Endothelial cell of umbilical vein (primary cell): Measurements from ENCODE around the gene SLC30A3. TPM values are rescaled to one million over a fixed set of nuclear protein-coding genes. Genes with fewer than 3 reads are reported as not detected.

Experiments used
- BruUV-seq: library from RNA; stranded (reverse); fragments of 400-500 nt; replicated peaks from 2 replicates; lab custom pipeline; 2021; lab: Mats Ljungman, UMichigan
- CTCF ChIA-PET: fragments of 300-600, 350-600 bp; sonication (Branson Sonifier 250); formaldehyde crosslinking; loops from one replicate; lab custom pipeline; 2021; ENCODE audit warnings: antibody characterized with exemption, inconsistent platforms; lab: Charles Lee
- POLR2A ChIA-PET: fragments of 300-600, 350-600 bp; sonication (Branson Sonifier 250); formaldehyde crosslinking; loops from one replicate; lab custom pipeline; 2021; ENCODE audit warnings: antibody characterized with exemption, inconsistent platforms; lab: Charles Lee
- DNase-seq: peaks from one replicate; pipeline ENCODE4 v3.0.0-alpha.2; 2011; ENCODE audit warnings: low read depth, low spot score
- FAIRE-seq: peaks from 2 replicates; lab custom pipeline; 2011; peaks lifted over from hg19 to GRCh38; lab: Jason Lieb, UNC
- H2AFZ ChIP-seq: 2 replicates; pipeline ENCODE4 v1.6.0; 2012; ENCODE audit warnings: low read depth, low read length, control low read depth, inconsistent platforms
- H3K27ac ChIP-seq: 2 replicates; pipeline ENCODE4 v1.5.1; 2011; ENCODE audit warnings: low read depth, mild to moderate bottlenecking, control low read depth, low read length, moderate library complexity; ENCODE audit not compliant: insufficient read depth
- H3K27me3 ChIP-seq, 2 experiments: 2 replicates each; pipeline versions ENCODE4 v1.6.0 to v1.6.1; 2011; ENCODE audit warnings: low read length in 2 of 2, mixed read lengths in 1 of 2; ENCODE audit not compliant: control insufficient read depth in 2 of 2, insufficient read depth in 2 of 2
- H3K36me3 ChIP-seq, 2 experiments: 2 replicates in 1 of 2; 3 replicates in 1 of 2; pipeline ENCODE4 v1.5.1; 2011; ENCODE audit warnings: low read length in 2 of 2, mild to moderate bottlenecking in 1 of 2, moderate library complexity in 1 of 2; ENCODE audit not compliant: control insufficient read depth in 2 of 2, insufficient read depth in 2 of 2; ENCODE audit errors: extremely low read depth in 1 of 2
- H3K4me1 ChIP-seq: 3 replicates; pipeline ENCODE4 v1.5.1; 2011; ENCODE audit warnings: mild to moderate bottlenecking, low read length; ENCODE audit not compliant: control insufficient read depth, insufficient read depth; ENCODE audit errors: extremely low read depth
- H3K4me2 ChIP-seq: 2 replicates; pipeline ENCODE4 v1.6.1; 2011; ENCODE audit warnings: low read length, control low read depth, mixed read lengths; ENCODE audit not compliant: insufficient read depth
- H3K4me3 ChIP-seq, 3 experiments: fragments of 200-600 bp in 1 of 3; sonication (generic), shearing (Covaris generic) in 1 of 3; replicated peaks in 1 of 3; 2 replicates each; pipeline ENCODE4 v1.5.1; 2011 to 2016; ENCODE audit warnings: control low read depth in 3 of 3, low read length in 3 of 3, mild to moderate bottlenecking in 2 of 3, inconsistent platforms in 1 of 3, low read depth in 1 of 3, moderate library complexity in 1 of 3; ENCODE audit not compliant: insufficient read depth in 1 of 3
- H3K79me2 ChIP-seq: 2 replicates; pipeline ENCODE4 v1.6.0; 2012; ENCODE audit warnings: low read length, inconsistent platforms; ENCODE audit not compliant: control insufficient read depth, insufficient read depth
- H3K9ac ChIP-seq: replicated peaks from 2 replicates; pipeline ENCODE3; 2011; ENCODE audit warnings: low read length, control low read depth; ENCODE audit not compliant: insufficient read depth; ENCODE audit errors: extremely low read depth
- H3K9me1 ChIP-seq: replicated peaks from 3 replicates; pipeline ENCODE4 v1.6.0; 2011; ENCODE audit warnings: mild to moderate bottlenecking, low read length; ENCODE audit not compliant: control insufficient read depth, insufficient read depth; ENCODE audit errors: extremely low read depth
- H3K9me3 ChIP-seq: replicated peaks from 2 replicates; pipeline ENCODE4 v1.5.1; 2012; ENCODE audit warnings: low read length, inconsistent platforms; ENCODE audit not compliant: control insufficient read depth, insufficient read depth
- H4K20me1 ChIP-seq: replicated peaks from 2 replicates; pipeline ENCODE3; 2011; ENCODE audit warnings: mild to moderate bottlenecking, low read length; ENCODE audit not compliant: control insufficient read depth, insufficient read depth; ENCODE audit errors: extremely low read depth
- CTCF ChIP-seq, 2 donors: IDR thresholded peaks; 1 replicate in 1 of 2; 2 replicates in 1 of 2; pipeline ENCODE4 v1.5.1; 2011; ENCODE audit warnings: low read length in 2 of 2, mild to moderate bottlenecking in 2 of 2, moderate library complexity in 2 of 2, control low read depth in 1 of 2, inconsistent platforms in 1 of 2, low read depth in 1 of 2; ENCODE audit not compliant: insufficient read depth in 1 of 2; ENCODE audit errors: extremely low read depth in 1 of 2
- EZH2 ChIP-seq: IDR thresholded peaks from 2 replicates; pipeline ENCODE4 v1.6.1; 2012; ENCODE audit warnings: borderline replicate concordance, low read depth, mild to moderate bottlenecking, moderate library complexity, low read length, inconsistent platforms; ENCODE audit not compliant: severe bottlenecking
- FOS ChIP-seq: IDR thresholded peaks from 2 replicates; pipeline ENCODE4 v1.6.1; 2011; ENCODE audit warnings: mild to moderate bottlenecking, low read length, moderate library complexity, borderline replicate concordance; ENCODE audit not compliant: insufficient read depth
- GATA2 ChIP-seq: IDR thresholded peaks from 2 replicates; pipeline ENCODE4 v1.7.0; 2011; ENCODE audit warnings: low read depth, mild to moderate bottlenecking, moderate library complexity, mixed read lengths, low read length; ENCODE audit not compliant: insufficient read length, insufficient read depth
- JUN ChIP-seq: IDR thresholded peaks from 2 replicates; pipeline ENCODE4 v1.6.1; 2011; ENCODE audit warnings: borderline replicate concordance, low read depth; ENCODE audit not compliant: insufficient read length, insufficient read depth
- MAX ChIP-seq: IDR thresholded peaks from 2 replicates; pipeline ENCODE4 v1.6.1; 2011; ENCODE audit not compliant: insufficient read depth, insufficient read length
- MYC ChIP-seq: IDR thresholded peaks from one replicate; pipeline ENCODE4 v1.6.1; 2011; ENCODE audit warnings: mild to moderate bottlenecking, low read depth, low read length
- POLR2A ChIP-seq: IDR thresholded peaks from 2 replicates; pipeline ENCODE4 v1.6.1; 2012; ENCODE audit warnings: low read depth, mild to moderate bottlenecking, control low read depth, low read length
- POLR2AphosphoS5 ChIP-seq: IDR thresholded peaks from 2 replicates; pipeline ENCODE4 v1.6.1; 2012; ENCODE audit warnings: low read depth, mild to moderate bottlenecking, control low read depth, low read length, moderate library complexity; ENCODE audit not compliant: insufficient read depth
- dilution Hi-C: fragments of 300-500 bp; cut with MboI; formaldehyde crosslinking; loops from one replicate; pipeline ENCODE4 v1.15.0; 2019; ENCODE audit warnings: low sequenced_read_pairs; ENCODE audit not compliant: extremely low pct_ligation_motif_present
- intact Hi-C: fragments of 100-400 bp; cut with micrococcal nuclease; formaldehyde crosslinking; loops from one replicate; pipeline ENCODE4 v1.10.0; 2022
- polyA plus RNA-seq, 4 experiments: library from polyadenylated mRNA; depleted of rRNA in 3 of 4; stranded (reverse) in 3 of 4; unstranded in 1 of 4; fragments of >200 nt; gene quantifications; 2 replicates each; pipeline versions ENCODE4 v1.2.1 to v1.2.3, GENCODE V29; 2011 to 2012; ENCODE audit warnings: missing spikeins in 1 of 4
- total RNA-seq: library from RNA; stranded (reverse); gene quantifications from 2 replicates; pipeline ENCODE4 v1.2.3, GENCODE V29; 2021

The SLC30A3 gene
- total and polyA plus RNA-seq, 2 donors (not counting 3 experiments of a cell fraction or from before 2014, with no cell fraction given) = 16.7 to 63.9 TPM

GRCh38 chr2:27258051-27258450 is 4.8 kb downstream of the SLC30A3 start:
- H3K4me1 ChIP-seq = peaks cover 15% of the 10 kb centered on the region
- no peak overlapping the region for H2AFZ ChIP-seq
- H3K27ac ChIP-seq = no peak overlapping the region
- H3K27me3 ChIP-seq = peaks cover 8 to 22% of the 10 kb centered on the region in 2 experiments
- peaks cover 0 to 15% of the 10 kb centered on the region in 2 experiments for H3K36me3 ChIP-seq
- ChIA-PET CTCF (interaction anchor here (1.4 kb wide), 1 partner anchor 31 kb away, joined by 3 read pairs; no protein-coding TSS in a partner anchor), POLR2A (no interaction called here)
- H3K9ac ChIP-seq = no peak overlapping the region
- no peaks in the 10 kb centered on the region for H3K79me2 ChIP-seq
- no peak for FAIRE-seq
- no peak overlapping the region for H3K4me3 ChIP-seq
- H4K20me1 ChIP-seq = no peaks in the 10 kb centered on the region
- intact Hi-C loops (no loop called here), dilution Hi-C loops (no loop called here)
- H3K4me2 ChIP-seq = no peak overlapping the region
- TF ChIP-seq GATA2 (no peak), MAX (no peak), FOS (no peak), CTCF (IDR thresholded peaks at IDR 0.05; ENCODE audit: extremely low read depth in 1 of 2, insufficient read depth in 1 of 2, low read depth in 1 of 2, low read length in 2 of 2) (no peak), POLR2A (no peak), EZH2 (no peak), MYC (no peak), POLR2AphosphoS5 (no peak), JUN (no peak)
- H3K9me1 ChIP-seq = no peaks in the 10 kb centered on the region
- H3K9me3 ChIP-seq = no peaks in the 10 kb centered on the region
- BruUV-seq = no TSS peak
- DNase-seq = no peak
